ENCODE results near the gene TIGAR.
A peak's percentile ranks its signal among the peaks of the same experiment; 100 is the strongest.

TIGAR gene

DNA sequence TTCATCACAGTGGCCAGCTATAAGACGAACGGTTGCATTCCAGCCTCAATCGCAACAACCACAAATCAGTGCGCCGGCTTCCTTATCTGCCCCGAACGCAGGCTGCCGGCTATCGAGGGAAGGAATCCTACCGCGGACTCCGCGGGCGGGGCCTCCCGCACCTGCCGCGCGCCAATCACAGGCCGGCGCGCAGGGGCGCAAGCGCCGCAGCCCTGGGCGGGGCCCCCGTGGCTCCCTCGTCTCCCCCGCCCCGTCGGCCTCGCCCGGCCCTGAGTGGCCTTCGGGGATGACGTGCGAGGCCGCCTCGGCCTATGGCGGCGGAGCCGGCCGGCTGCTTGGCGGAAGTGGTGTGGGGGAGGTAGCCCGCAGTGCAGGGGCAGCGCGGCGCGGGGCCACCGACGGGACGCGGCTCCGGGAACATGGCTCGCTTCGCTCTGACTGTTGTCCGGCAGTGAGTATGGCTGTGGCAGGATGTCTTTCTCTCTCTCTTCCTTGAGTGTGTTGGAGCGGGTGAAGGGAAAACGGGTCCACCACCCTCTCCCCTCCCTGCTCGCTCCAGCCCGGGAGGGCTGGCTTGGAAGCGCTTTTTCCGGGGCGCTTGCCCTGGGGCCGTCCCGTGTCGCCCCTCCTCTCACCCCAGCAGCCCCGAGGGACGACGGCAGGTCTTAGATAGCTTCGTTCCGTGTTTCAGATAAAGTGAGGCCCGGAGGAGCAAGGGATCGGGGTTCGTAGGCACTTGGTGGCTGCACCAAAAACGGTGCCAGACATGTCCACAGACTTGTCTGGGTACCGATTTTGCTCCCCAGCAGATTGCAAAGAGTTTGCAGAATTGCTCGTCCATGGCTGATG, at the start of gene TIGAR:
Gene TIGAR, plus strand, starts transcription at position 361 of the 849 bp plus-strand sequence. Its CDS starts 59 bp downstream, at position 420.
- peak; percentile 80 for DNase-seq

- no peak for DNase-seq
Observed at GRCh38 chr12:4271717-4272423, 49.1 kb upstream of the TIGAR start.

GRCh38 chr12:4272424-4273272, 48.4 kb upstream of the TIGAR start:
- peak; percentile 14 for DNase-seq

DNA sequence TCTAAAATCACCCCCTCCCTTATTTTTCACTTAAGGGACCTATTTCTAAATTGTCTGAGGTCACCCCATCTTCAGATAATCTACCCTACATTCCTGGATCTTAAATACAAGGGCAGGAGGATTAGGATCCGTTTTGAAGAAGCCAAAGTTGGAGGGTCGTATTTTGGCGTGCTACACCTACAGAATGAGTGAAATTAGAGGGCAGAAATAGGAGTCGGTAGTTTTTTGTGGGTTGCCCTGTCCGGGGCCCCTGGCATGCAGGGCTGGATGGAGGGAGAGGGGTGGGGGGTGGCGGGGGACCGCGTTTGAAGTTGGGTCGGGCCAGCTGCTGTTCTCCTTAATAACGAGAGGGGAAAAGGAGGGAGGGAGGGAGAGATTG, 47.8 kb upstream of the TIGAR start:
- no peak for DNase-seq

DNA sequence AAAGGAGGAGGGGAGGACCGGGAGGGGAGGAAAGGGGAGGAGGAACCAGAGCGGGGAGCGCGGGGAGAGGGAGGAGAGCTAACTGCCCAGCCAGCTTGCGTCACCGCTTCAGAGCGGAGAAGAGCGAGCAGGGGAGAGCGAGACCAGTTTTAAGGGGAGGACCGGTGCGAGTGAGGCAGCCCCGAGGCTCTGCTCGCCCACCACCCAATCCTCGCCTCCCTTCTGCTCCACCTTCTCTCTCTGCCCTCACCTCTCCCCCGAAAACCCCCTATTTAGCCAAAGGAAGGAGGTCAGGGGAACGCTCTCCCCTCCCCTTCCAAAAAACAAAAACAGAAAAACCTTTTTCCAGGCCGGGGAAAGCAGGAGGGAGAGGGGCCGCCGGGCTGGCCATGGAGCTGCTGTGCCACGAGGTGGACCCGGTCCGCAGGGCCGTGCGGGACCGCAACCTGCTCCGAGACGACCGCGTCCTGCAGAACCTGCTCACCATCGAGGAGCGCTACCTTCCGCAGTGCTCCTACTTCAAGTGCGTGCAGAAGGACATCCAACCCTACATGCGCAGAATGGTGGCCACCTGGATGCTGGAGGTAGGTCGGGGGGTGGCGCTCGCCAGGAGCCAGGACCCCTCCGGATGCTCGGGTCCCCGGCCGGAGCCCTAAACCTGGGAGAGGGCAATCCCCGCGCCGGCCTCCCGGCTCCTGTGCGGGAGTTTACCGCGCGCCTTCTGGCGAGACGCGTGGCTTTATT, 47.2 kb upstream of the TIGAR start, which contains the start of gene CCND2:
Gene CCND2, plus strand, starts transcription at position 111 of the 744 bp plus-strand sequence. Its CDS starts 279 bp downstream, at position 390.
- no peak for DNase-seq

DNA sequence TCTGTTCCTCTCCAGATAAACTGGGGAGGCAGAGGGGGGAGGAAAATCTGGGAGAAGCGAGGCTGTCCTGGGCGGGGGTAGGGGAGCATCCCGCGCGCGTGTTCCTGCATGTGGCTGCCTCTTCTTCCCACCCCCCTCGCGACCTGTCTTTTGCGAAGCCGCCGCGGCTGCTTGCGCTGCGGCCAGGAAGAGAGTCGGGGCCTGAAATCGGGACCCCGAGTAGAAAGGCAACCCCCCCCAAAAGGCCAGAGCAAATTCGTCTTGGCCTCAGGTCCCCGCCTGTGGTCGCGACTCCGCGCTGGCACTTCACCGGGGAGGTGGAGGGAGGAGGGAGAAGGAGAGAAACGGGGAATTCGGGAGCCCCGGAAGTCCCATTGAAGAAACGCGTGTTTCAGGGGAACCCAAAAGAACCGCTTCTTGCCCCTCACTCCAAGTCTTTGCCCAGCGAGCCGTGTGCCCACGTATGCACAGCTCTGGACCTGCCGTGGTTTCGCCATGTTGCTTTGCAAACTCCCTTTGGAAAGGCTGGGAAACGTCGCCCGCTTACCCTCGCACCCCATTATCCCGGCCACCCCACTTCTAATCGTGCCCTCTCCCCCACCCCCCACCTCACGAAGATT, 46.5 kb upstream of the TIGAR start:
- no peak for DNase-seq

- no peak for DNase-seq
Observed at GRCh38 chr12:4275016-4275869, 45.8 kb upstream of the TIGAR start.

- DNase-seq: no peak
Observed at GRCh38 chr12:4275870-4276301, 45.1 kb upstream of the TIGAR start.

DNA sequence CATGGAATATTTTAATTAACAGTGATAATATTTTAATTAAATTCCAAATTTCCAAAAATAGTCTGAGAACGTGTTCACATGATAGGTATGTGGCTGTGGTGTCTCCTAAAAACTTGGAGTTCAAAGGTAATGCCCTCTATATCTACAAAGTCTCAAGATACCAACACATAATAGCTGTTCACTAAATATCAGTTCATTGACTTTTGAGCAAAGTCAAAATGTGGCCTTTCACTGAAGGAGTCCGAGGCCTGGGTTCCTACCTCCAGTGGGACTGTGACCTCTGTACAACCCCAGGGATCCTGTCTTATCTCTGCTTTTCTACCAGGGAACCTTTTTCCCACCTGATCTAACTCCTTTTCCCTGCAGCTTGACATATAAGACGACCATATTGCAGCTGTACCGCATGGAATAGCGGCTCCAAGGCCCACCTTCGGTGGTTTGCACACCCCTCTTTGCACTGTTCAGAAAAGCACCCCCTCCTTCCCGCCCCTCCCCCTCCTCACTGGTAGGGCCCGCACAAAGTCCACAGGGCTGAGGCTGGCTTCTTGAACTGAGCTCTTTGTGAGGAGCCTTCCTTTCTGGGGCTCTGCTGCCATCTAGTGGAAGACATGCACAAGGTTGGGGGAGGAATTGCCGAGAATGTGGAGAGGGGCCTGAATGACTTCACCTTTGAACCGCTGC, 44.3 kb upstream of the TIGAR start:
- DNase-seq: peak; percentile 30

GRCh38 chr12:4277205-4277543, 43.8 kb upstream of the TIGAR start:
- no peak for DNase-seq

DNA sequence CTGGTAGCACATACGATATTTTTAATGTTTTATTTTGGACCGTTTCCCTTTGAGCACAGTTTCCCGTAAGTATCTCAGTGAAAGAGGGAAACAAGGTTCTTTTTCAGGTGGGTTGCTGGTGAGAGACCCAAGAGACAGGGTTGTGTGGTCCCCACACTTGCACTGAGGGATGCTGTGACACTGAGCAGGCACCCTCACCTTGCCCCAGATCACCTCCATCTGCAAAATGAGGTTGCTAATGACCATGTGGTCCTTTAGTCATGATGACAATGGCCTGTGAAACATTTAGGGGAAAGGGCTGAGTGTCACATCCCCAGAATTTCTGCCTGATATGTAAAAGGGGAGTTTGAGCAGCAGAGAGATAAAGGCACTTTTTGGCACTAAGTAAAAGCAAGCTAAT, 43.2 kb upstream of the TIGAR start:
- DNase-seq: no peak

GRCh38 chr12:4278329-4279197, 42.5 kb upstream of the TIGAR start:
- DNase-seq: no peak

- no peak for DNase-seq
Observed at GRCh38 chr12:4279198-4279690, 41.8 kb upstream of the TIGAR start.

DNA sequence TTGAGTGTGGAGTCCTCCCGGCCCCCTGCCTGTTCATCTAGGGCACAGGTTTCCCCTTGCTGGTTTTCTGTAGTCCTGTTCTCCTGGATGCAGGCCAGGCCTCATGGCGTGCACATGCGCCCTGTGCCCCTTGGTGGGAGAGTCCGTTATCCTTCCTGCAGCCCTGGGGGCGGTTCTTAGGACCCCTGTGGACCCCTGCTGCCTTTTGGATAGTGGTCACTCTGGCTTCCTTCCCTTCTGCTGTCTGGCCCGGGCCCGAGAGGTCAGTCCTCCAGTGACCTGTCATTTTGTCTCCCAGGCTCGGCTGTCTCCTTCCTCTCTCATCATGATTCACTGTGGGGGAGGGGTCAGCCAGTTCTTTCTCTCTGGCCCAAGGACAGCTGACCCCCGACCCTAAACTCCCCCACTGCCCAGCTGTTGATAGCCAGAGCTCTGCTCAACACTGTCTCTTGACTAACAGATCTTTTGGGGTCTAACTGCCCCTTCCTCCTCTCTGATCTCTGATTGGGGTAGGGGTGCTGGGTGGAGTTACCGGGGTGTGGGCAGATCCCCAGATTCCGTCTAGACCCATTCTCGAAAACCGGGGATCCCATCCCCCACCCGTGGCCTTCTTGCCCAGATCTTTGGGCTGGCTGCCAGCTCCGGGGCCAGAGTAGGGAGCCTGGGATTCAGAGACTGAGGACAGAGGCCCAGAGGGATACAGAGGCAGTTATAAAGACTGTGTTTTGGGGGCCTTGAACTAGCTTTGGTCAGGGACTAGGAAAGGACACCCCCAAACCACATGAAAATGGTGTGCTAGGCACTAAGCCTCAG, 40.5 kb upstream of the TIGAR start:
- DNase-seq: no peak

- no peak for DNase-seq
Observed at GRCh38 chr12:4281173-4281654, 39.8 kb upstream of the TIGAR start.

DNA sequence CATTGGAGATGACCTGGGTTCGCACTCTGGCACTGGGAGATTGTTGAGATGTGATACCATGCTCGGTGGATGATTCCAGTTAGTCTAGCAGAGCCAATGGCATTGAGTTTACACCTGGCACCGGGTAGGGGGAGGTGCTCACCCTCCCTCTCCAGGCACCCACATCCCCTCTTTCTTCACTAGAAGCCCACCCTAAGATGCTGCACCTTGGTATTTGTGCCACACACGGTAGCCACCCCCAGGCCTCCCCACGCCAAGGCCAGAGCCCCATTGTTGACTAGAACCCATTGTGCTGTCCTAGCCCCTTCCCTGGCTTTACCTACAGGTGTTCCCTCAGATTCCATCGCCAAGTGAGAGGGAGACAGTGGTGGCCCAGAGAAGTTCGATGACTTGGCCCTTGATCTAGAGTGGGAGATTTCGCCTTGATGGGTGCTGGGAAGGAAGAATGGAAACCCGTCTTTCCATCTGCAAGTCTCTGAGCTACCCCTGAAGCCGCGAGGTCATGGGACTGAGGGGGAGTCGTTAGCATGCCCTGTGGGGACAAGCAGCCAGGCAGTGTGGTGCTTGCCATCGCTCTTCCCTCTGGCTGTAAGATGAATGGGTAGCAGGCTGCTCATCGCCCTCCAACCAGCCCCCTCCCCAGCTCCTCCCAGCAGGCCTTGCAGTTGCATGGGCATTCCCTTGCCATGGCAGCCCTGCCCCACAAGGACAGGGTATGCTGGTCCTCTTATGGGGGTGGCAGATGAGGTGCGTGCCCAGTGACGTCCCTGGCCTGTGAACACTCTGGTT, 38.7 kb upstream of the TIGAR start:
- no peak for DNase-seq

- DNase-seq: no peak
Observed at GRCh38 chr12:4282892-4283511, 38.0 kb upstream of the TIGAR start.

Measured in GOT3 (cell line).